ENCODE data around the gene MYO1D.
"Not testable (repeated sequence)": the region's sequence is repeated elsewhere in the genome, so short reads cannot be mapped to it uniquely, and the experiment has no call there.

MYO1D gene

GRCh38 chr17:32658470-32659418 is 218.2 kb downstream of the MYO1D start:
- no peak for DNase-seq

- DNase-seq = no peak
Measured at GRCh38 chr17:32656886-32657285, 220.0 kb downstream of the MYO1D start.

GRCh38 chr17:32654324-32654723 is 222.6 kb downstream of the MYO1D start:
- DNase-seq = no peak

- DNase-seq = no peak
Measured at GRCh38 chr17:32651084-32651483, 225.8 kb downstream of the MYO1D start.

- DNase-seq = no peak
Measured at GRCh38 chr17:32648450-32648849, 228.5 kb downstream of the MYO1D start.

GRCh38 chr17:32646941-32647340 is 230.0 kb downstream of the MYO1D start:
- DNase-seq = no peak

GRCh38 chr17:32641514-32641913 is 235.4 kb downstream of the MYO1D start:
- not testable (repeated sequence) for DNase-seq

- no peak for DNase-seq
Measured at GRCh38 chr17:32636598-32637218, 240.2 kb downstream of the MYO1D start.

- DNase-seq = no peak
Measured at GRCh38 chr17:32634167-32634566, 242.8 kb downstream of the MYO1D start.

GRCh38 chr17:32631341-32632096 is 245.4 kb downstream of the MYO1D start:
- no peak for DNase-seq

- no peak for DNase-seq
Measured at GRCh38 chr17:32629563-32630190, 247.2 kb downstream of the MYO1D start.

- DNase-seq = no peak
Measured at GRCh38 chr17:32628271-32629044, 248.5 kb downstream of the MYO1D start.

GRCh38 chr17:32627239-32627996 is 249.5 kb downstream of the MYO1D start:
- DNase-seq = peak; percentile 17

GRCh38 chr17:32626379-32626791 is 250.5 kb downstream of the MYO1D start:
- DNase-seq = no peak

GRCh38 chr17:32625971-32626370 is 251.0 kb downstream of the MYO1D start:
- no peak for DNase-seq

- DNase-seq = no peak
Measured at GRCh38 chr17:32623196-32623595, 253.7 kb downstream of the MYO1D start.

- DNase-seq = no peak
Measured at GRCh38 chr17:32622540-32622939, 254.4 kb downstream of the MYO1D start.

GRCh38 chr17:32621612-32622312 is 255.2 kb downstream of the MYO1D start:
- no peak for DNase-seq

- DNase-seq = no peak
Measured at GRCh38 chr17:32615326-32615725, 261.6 kb downstream of the MYO1D start.

GRCh38 chr17:32610943-32611342 is 266.0 kb downstream of the MYO1D start:
- DNase-seq = no peak
